Liver (tissue), 9 donors: Measurements from ENCODE around the gene RSKR. TPM values are rescaled to one million over a fixed set of nuclear protein-coding genes. Genes with fewer than 3 reads are reported as not detected.

Experiments used
- DNase-seq: peaks from one replicate; pipeline ENCODE4 v3.0.0-alpha.2; 2017; ENCODE audit warnings: low spot score
- H3K27ac ChIP-seq, 2 donors: one replicate each; pipeline ENCODE4 v1.7.0; 2013; ENCODE audit warnings: inconsistent platforms in 2 of 2, low read length in 2 of 2, control low read depth in 1 of 2, low read depth in 1 of 2, mild to moderate bottlenecking in 1 of 2
- H3K27me3 ChIP-seq, 4 donors: one replicate each; pipeline versions ENCODE4 v1.6.1 to v1.7.0; 2013; ENCODE audit warnings: low read length in 3 of 4, inconsistent platforms in 1 of 4, mild to moderate bottlenecking in 1 of 4, moderate library complexity in 1 of 4; ENCODE audit not compliant: control insufficient read depth in 4 of 4, insufficient read depth in 4 of 4
- H3K36me3 ChIP-seq, 4 donors: one replicate each; pipeline versions ENCODE4 v1.6.1 to v1.7.0; 2013; ENCODE audit warnings: low read length in 3 of 4, mild to moderate bottlenecking in 3 of 4, low read depth in 1 of 4, moderate library complexity in 1 of 4; ENCODE audit not compliant: control insufficient read depth in 4 of 4, insufficient read depth in 3 of 4
- H3K4me1 ChIP-seq, 4 donors: one replicate each; pipeline versions ENCODE4 v1.6.1 to v1.7.0; 2013; ENCODE audit warnings: low read length in 3 of 4, mild to moderate bottlenecking in 3 of 4, moderate library complexity in 1 of 4; ENCODE audit not compliant: control insufficient read depth in 4 of 4, insufficient read depth in 4 of 4
- H3K4me3 ChIP-seq, 3 donors: one replicate each; pipeline versions ENCODE4 v1.6.1 to v1.7.0; 2013; ENCODE audit warnings: low read length in 3 of 3, control low read depth in 1 of 3, low read depth in 1 of 3, mild to moderate bottlenecking in 1 of 3
- H3K9ac ChIP-seq, 2 donors: one replicate each; pipeline ENCODE4 v1.7.0; 2013; ENCODE audit warnings: low read length in 2 of 2, mild to moderate bottlenecking in 2 of 2, moderate library complexity in 2 of 2, control low read depth in 1 of 2, low read depth in 1 of 2
- H3K9me3 ChIP-seq, 4 donors: one replicate each; pipeline versions ENCODE4 v1.6.1 to v1.7.0; 2013; ENCODE audit warnings: low read length in 3 of 4; ENCODE audit not compliant: control insufficient read depth in 4 of 4
- ATF3 ChIP-seq: IDR thresholded peaks from 2 replicates; pipeline ENCODE4 v1.6.1; 2016; ENCODE audit warnings: antibody characterized with exemption
- CTCF ChIP-seq: fragments of 150-350 bp; IDR thresholded peaks from 2 replicates; pipeline ENCODE4 v1.5.1; 2017; ENCODE audit warnings: improper control_type of control experiment, low read depth, low read length; ENCODE audit not compliant: missing input control
- EGR1 ChIP-seq, 2 donors: IDR thresholded peaks; 2 replicates each; pipeline ENCODE4 v1.6.1; 2016 to 2018; ENCODE audit warnings: antibody characterized with exemption in 2 of 2, low read depth in 2 of 2
- FOXA1 ChIP-seq: IDR thresholded peaks from 2 replicates; pipeline ENCODE4 v1.6.1; 2016; ENCODE audit warnings: antibody characterized with exemption
- FOXA2 ChIP-seq: IDR thresholded peaks from 2 replicates; pipeline ENCODE4 v1.6.1; 2016; ENCODE audit warnings: antibody characterized with exemption
- GABPA ChIP-seq, 2 donors: IDR thresholded peaks in 1 of 2; conservative IDR thresholded peaks in 1 of 2; 2 replicates each; pipeline ENCODE4 v1.6.1; 2016; ENCODE audit warnings: antibody characterized with exemption in 2 of 2, mild to moderate bottlenecking in 1 of 2, moderate library complexity in 1 of 2
- HNF4A ChIP-seq, 2 donors: conservative IDR thresholded peaks; 2 replicates each; pipeline ENCODE4 v1.6.1; 2016; ENCODE audit warnings: antibody characterized with exemption in 2 of 2, mild to moderate bottlenecking in 2 of 2
- HNF4G ChIP-seq: IDR thresholded peaks from 2 replicates; pipeline ENCODE4 v1.6.1; 2016; ENCODE audit warnings: antibody characterized with exemption
- JUND ChIP-seq, 2 donors: IDR thresholded peaks; 2 replicates each; pipeline ENCODE4 v1.6.1; 2016; ENCODE audit warnings: antibody characterized with exemption in 2 of 2
- MAX ChIP-seq: IDR thresholded peaks from 2 replicates; pipeline ENCODE4 v1.6.1; 2016; ENCODE audit warnings: antibody characterized with exemption
- NR2F2 ChIP-seq: IDR thresholded peaks from 2 replicates; pipeline ENCODE4 v1.6.1; 2016; ENCODE audit warnings: antibody characterized with exemption
- RAD21 ChIP-seq, 2 donors: IDR thresholded peaks; 2 replicates each; pipeline ENCODE4 v1.6.1; 2016; ENCODE audit warnings: antibody characterized with exemption in 2 of 2, mild to moderate bottlenecking in 2 of 2
- RXRA ChIP-seq, 2 donors: IDR thresholded peaks; 2 replicates each; pipeline ENCODE4 v1.6.1; 2017 to 2018; ENCODE audit warnings: antibody characterized with exemption in 2 of 2, mild to moderate bottlenecking in 1 of 2
- SP1 ChIP-seq: IDR thresholded peaks from 2 replicates; pipeline ENCODE4 v1.6.1; 2018; ENCODE audit warnings: antibody characterized with exemption, mild to moderate bottlenecking
- TAF1 ChIP-seq: conservative IDR thresholded peaks from 2 replicates; pipeline ENCODE4 v1.6.1; 2016; ENCODE audit warnings: antibody characterized with exemption, mild to moderate bottlenecking
- YY1 ChIP-seq: IDR thresholded peaks from 2 replicates; pipeline ENCODE4 v1.6.1; 2016; ENCODE audit warnings: antibody characterized with exemption, mild to moderate bottlenecking
- ZBTB33 ChIP-seq: IDR thresholded peaks from 2 replicates; pipeline ENCODE4 v1.6.1; 2016; ENCODE audit warnings: antibody characterized with exemption
- WGBS: extraction: QIAGEN DNeasy Blood & Tissue Kit; methylation state at CpG from one replicate; pipeline ENCODE4 v1.1.7; 2013; 5-methylcytosine and 5-hydroxymethylcytosine counted together
- polyA plus RNA-seq, 2 donors: library from polyadenylated mRNA; stranded (reverse) in 1 of 2; unstranded in 1 of 2; fragments of 200-250 nt in 1 of 2; fragments of >200 nt in 1 of 2; fragmentation: Nextera tagmentation in 1 of 2; extraction: Ambion mirVana in 1 of 2; gene quantifications; one replicate each; pipeline versions ENCODE4 v1.2.1 to v1.2.3, GENCODE V29; 2013 to 2015
- total RNA-seq, 2 donors: library from RNA; depleted of rRNA; stranded (reverse); fragments of >200 nt; gene quantifications; one replicate each; pipeline ENCODE4 v1.2.3, GENCODE V29; 2014
- TF ChIP-seq, protein P1 (sequence below): IDR thresholded peaks from 2 replicates; pipeline ENCODE4 v1.6.1; 2016; ENCODE audit warnings: antibody characterized with exemption, mild to moderate bottlenecking
- donor health status: healthy.
- donor health status: healthy.
- donor health status: healthy.
- donor health status: healthy.
- donor health status: healthy.

The RSKR gene
- total and polyA plus RNA-seq, 4 donors: 0.63 to 14.5 (median 1.2) TPM

GRCh38 chr17:28573521-28573920 is 40.5 kb downstream of the RSKR start:
- peaks cover 0 to 3% (median 1%) of the 10 kb centered on the region in 4 donors for H3K36me3 ChIP-seq
- TF ChIP-seq HNF4G (no peak), GABPA (IDR thresholded peaks at IDR 0.05 in 1 of 2, conservative IDR thresholded peaks at IDR 0.05 in 1 of 2) (no peak), RXRA (IDR thresholded peaks at IDR 0.05) (no peak), JUND (IDR thresholded peaks at IDR 0.05) (no peak), RAD21 (IDR thresholded peaks at IDR 0.05) (no peak), TAF1 (no peak), SP1 (no peak), CTCF (no peak), ATF3 (no peak), FOXA1 (no peak), MAX (no peak), EGR1 (IDR thresholded peaks at IDR 0.05; ENCODE audit: low read depth in 2 of 2) (no peak), HNF4A (conservative IDR thresholded peaks at IDR 0.05) (no peak), ZBTB33 (no peak), NR2F2 (no peak), YY1 (no peak), FOXA2 (no peak)
- TF ChIP-seq, protein P1, sequence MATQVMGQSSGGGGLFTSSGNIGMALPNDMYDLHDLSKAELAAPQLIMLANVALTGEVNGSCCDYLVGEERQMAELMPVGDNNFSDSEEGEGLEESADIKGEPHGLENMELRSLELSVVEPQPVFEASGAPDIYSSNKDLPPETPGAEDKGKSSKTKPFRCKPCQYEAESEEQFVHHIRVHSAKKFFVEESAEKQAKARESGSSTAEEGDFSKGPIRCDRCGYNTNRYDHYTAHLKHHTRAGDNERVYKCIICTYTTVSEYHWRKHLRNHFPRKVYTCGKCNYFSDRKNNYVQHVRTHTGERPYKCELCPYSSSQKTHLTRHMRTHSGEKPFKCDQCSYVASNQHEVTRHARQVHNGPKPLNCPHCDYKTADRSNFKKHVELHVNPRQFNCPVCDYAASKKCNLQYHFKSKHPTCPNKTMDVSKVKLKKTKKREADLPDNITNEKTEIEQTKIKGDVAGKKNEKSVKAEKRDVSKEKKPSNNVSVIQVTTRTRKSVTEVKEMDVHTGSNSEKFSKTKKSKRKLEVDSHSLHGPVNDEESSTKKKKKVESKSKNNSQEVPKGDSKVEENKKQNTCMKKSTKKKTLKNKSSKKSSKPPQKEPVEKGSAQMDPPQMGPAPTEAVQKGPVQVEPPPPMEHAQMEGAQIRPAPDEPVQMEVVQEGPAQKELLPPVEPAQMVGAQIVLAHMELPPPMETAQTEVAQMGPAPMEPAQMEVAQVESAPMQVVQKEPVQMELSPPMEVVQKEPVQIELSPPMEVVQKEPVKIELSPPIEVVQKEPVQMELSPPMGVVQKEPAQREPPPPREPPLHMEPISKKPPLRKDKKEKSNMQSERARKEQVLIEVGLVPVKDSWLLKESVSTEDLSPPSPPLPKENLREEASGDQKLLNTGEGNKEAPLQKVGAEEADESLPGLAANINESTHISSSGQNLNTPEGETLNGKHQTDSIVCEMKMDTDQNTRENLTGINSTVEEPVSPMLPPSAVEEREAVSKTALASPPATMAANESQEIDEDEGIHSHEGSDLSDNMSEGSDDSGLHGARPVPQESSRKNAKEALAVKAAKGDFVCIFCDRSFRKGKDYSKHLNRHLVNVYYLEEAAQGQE: no peak

More at GRCh38 chr17:28573521-28573920, 40.5 kb downstream of the RSKR start:
- H3K4me3 ChIP-seq: no peak overlapping the region
- no peak overlapping the region for H3K9ac ChIP-seq
- DNase-seq: no peak
- peaks cover 18 to 39% (median 32%) of the 10 kb centered on the region in 4 donors for H3K4me1 ChIP-seq
- 96% methylated on average over 9 of the region's 9 CpGs for WGBS
- H3K27ac ChIP-seq: no peak overlapping the region
- no peaks in the 10 kb centered on the region for H3K27me3 ChIP-seq
- no peaks in the 10 kb centered on the region for H3K9me3 ChIP-seq
